ENCODE data around the gene MPDZ.

The MPDZ gene

DNA sequence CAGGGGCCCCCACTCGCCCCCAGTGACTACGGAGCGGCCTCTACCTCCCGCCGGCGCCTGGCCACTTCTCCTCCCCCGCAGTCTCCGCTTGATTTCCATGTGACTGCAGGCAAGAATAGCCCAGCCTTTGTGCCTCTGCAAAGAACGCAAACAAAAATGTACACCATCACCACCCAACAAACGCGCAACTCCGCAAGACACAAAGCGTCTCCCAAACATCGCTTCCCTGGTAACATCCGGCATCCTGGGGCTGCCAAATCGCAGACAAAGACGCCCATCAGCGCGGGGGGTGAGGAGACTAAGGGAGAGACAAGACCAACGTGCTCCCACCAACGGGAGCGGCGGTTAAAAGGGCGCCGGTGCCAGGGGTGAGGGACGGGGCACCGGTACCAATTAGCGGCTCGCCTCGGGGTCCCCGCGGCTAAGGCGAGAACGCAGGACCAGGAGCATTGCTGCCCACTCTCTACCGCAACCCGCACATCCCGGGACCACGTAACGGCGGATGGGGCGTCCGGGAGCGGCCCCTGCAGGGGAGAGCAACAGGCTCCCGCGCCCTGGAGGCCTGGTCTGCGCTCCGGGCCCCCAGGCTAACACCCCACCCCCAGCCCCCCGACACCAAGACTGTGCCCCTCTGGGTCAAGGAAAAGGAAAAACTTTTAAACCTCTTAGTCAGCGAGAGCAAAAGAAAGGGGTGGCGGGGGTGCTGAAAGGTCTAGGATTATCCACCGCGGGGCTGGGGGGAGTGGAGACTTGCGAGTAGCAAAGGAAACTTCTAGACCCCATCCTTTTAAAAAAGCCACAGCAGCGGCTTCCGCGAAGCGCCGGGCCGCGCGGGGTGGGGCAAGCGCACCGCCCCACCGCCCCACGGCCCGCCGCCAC is 885 bp downstream of the MPDZ start:
- H3K27ac ChIP-seq, result peak overlapping the region; percentile 96
- peak overlapping the region; percentile 88 for H3K4me3 ChIP-seq
- DNase-seq (ENCODE audit: low spot score), result peak; percentile 83
- TF ChIP-seq, protein P1, sequence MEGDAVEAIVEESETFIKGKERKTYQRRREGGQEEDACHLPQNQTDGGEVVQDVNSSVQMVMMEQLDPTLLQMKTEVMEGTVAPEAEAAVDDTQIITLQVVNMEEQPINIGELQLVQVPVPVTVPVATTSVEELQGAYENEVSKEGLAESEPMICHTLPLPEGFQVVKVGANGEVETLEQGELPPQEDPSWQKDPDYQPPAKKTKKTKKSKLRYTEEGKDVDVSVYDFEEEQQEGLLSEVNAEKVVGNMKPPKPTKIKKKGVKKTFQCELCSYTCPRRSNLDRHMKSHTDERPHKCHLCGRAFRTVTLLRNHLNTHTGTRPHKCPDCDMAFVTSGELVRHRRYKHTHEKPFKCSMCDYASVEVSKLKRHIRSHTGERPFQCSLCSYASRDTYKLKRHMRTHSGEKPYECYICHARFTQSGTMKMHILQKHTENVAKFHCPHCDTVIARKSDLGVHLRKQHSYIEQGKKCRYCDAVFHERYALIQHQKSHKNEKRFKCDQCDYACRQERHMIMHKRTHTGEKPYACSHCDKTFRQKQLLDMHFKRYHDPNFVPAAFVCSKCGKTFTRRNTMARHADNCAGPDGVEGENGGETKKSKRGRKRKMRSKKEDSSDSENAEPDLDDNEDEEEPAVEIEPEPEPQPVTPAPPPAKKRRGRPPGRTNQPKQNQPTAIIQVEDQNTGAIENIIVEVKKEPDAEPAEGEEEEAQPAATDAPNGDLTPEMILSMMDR (IDR thresholded peaks at IDR 0.05), result no peak

DNA sequence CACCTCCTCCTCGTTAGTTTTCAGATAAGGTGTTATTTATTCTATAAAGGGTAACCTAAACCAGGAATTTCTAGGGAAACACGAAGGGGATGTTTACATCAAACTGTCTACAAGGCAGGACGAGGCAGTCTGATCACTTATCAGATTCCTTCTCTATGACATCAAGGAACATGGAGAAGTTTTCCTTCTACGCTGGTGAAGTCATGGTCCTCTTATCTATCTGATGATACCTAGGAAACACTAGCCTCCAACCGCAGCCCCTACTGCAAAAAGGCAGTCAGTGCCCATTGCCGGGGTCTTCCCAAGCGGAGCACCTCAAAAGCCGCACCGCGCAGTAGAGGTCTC is 1.5 kb downstream of the MPDZ start:
- Histone ChIP-seq H3K27ac (peak overlapping the region; percentile 96), H3K4me3 (peak overlapping the region; percentile 88)
- DNase-seq (ENCODE audit: low spot score), result no peak
- TF ChIP-seq, protein P1 (IDR thresholded peaks at IDR 0.05), result no peak

DNA sequence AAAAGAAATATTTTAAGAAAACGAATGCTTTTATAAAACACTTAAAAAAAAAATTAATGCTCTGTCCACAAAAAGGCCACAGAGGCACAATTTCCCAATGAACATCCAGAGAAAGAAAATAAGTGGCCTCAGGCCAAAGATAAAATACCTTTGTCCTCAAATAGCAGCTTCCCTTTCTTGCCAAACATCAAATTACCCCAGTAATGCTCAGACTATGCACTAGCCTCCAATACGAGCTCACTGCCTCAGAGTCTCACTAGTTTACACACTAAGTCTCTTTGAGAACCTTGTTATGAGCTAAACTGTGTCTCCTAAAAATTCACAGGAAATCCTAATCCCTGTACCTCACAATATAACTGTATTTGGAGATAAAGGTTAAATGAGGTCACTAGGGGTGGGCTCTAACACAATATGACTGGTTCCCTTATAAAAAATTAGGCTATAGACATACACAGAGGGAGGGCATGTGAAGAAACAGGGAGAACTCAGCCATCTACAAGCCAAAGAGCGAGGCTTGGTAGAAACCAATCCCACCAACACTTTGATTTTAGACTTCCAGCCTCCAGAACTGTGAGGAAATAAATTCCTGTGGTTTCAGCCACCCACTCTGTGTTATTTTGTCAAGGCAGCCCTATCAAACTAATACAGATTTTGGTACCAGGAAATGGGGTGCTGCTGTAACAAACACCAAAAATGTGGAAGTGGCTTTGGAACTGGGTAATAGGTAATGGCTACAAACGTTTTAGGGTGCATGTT is 4.4 kb downstream of the MPDZ start:
- no peak for DNase-seq (ENCODE audit: low spot score)
- TF ChIP-seq, protein P1 (IDR thresholded peaks at IDR 0.05), result no peak
- Histone ChIP-seq H3K27ac (peak overlapping the region; percentile 68 to 70), H3K4me3 (peak overlapping the region; percentile 3)

DNA sequence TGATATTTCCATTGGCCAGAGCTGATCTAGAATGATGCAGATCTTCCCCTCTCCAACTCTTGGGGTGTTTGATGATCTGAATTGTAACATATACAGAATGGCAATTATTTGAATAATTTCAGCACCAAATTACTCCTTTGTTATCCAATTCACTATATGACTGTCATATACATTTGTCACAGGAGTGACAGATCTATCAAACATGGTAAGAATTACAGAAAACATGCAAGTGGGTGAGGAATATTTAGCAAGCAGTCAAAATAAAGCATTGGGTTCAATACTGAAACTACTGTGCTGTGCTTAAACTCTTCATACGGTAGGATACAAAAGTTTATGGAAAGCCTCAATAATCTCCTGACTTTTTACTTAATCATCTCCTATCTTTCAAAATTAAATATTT is 8.8 kb downstream of the MPDZ start:
- Histone ChIP-seq H3K4me3 (no peak overlapping the region), H3K27ac (no peak overlapping the region)
- no peak for DNase-seq (ENCODE audit: low spot score)
- TF ChIP-seq, protein P1 (IDR thresholded peaks at IDR 0.05), result no peak

DNA sequence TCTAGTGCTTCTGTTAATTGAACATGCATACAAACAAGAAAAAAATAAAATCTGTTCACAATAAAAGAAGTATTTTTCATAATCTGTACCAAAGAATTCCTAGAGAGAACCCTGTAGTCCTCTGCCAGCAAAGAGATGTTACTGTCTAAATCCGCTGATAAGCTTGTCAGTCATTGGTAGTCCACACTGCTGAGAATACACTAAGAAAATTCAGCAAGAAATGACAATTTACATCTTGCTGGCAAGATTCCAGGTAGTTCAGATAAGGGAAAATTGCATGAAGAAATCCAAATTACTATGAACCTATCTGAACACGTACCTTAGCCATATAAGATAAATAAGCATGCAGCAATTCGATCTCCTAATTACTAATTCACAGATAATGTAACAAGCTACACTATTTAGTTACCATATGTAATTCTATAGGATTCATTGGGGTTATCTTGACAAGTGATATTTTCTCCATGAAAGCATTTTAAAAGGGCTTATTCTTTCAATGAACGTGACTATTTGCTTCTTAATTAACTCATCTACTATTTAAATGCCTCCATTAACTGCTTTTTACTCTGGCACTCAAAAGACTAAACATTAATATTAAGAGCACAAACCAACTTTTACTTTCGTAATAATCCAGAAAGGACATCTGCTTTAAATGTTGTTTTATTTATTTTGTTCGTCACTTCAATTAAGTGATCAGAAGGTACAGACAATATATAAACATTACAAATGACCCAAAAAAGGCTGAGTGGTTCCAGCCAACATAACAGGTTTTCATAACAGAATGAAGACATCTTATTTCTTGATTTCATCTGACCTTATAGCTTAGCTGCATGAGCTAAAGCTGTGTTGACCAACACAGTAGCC is 9.7 kb downstream of the MPDZ start:
- no peak for DNase-seq (ENCODE audit: low spot score)
- Histone ChIP-seq H3K4me3 (no peak overlapping the region), H3K27ac (no peak overlapping the region)
- TF ChIP-seq, protein P1 (IDR thresholded peaks at IDR 0.05), result no peak

DNA sequence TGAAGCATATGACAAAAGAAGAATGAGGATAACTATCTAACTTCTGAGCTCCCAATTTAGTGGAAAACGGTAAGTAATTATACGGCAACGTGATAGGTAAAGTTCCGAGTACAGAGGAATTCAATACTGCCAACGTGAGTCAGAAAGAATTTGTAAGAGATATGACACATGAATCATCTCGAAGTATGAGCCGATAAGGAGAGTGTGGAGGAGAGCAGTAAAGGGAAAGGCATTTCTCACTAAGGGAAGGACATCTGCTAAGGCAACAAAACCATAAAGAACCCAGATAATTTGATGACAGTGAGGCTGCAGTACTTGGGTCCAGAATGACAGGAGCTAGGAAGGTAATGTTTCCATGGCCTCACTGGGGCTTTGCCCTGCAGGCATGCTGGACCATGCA is 11.0 kb downstream of the MPDZ start:
- Histone ChIP-seq H3K27ac (no peak overlapping the region), H3K4me3 (no peak overlapping the region)
- TF ChIP-seq, protein P1 (IDR thresholded peaks at IDR 0.05), result no peak
- DNase-seq (ENCODE audit: low spot score), result no peak

Measured in coronary artery (tissue), 2 donors.